ENCODE results near the gene MRRF.

The MRRF gene

GRCh38 chr9:122370303-122370702 is 105.6 kb downstream of the MRRF start:
- no peak for TF ChIP-seq CTCF (conservative IDR thresholded peaks at IDR 0.05; ENCODE audit: control insufficient read depth, insufficient read depth, low read depth, low read length)
- DNase-seq (ENCODE audit: low read depth), result no peak
- peak overlapping the region; percentile 73 for H3K4me3 ChIP-seq (ENCODE audit: control insufficient read depth, low read depth, low read length)

- TF ChIP-seq CTCF (conservative IDR thresholded peaks at IDR 0.05; ENCODE audit: control insufficient read depth, insufficient read depth, low read depth, low read length), result no peak
- peak within 1 kb of the TSS; percentile 73 for H3K4me3 ChIP-seq (ENCODE audit: control insufficient read depth, low read depth, low read length)
- DNase-seq (ENCODE audit: low read depth), result no peak
These were observed 106.4 kb downstream of the MRRF start, which contains the start of gene PTGS1 for GRCh38 chr9:122370869-122371755. PTGS1 (plus strand) TSS chr9:122371024; CDS start chr9:122371085, 61 bp downstream.

- H3K4me3 ChIP-seq (ENCODE audit: control insufficient read depth, low read depth, low read length), result peak overlapping the region; percentile 73
- DNase-seq (ENCODE audit: low read depth), result no peak
- TF ChIP-seq CTCF (conservative IDR thresholded peaks at IDR 0.05; ENCODE audit: control insufficient read depth, insufficient read depth, low read depth, low read length), result no peak
These were observed 107.2 kb downstream of the MRRF start for GRCh38 chr9:122371846-122372245.

- no peak for DNase-seq (ENCODE audit: low read depth)
- no peak for TF ChIP-seq CTCF (conservative IDR thresholded peaks at IDR 0.05; ENCODE audit: control insufficient read depth, insufficient read depth, low read depth, low read length)
- H3K4me3 ChIP-seq (ENCODE audit: control insufficient read depth, low read depth, low read length), result no peak overlapping the region
These were observed 108.5 kb downstream of the MRRF start for GRCh38 chr9:122372856-122373845.

GRCh38 chr9:122374885-122375420 is 110.3 kb downstream of the MRRF start:
- DNase-seq (ENCODE audit: low read depth), result peak; percentile 74
- H3K4me3 ChIP-seq (ENCODE audit: control insufficient read depth, low read depth, low read length), result peak overlapping the region; percentile 1
- TF ChIP-seq CTCF (conservative IDR thresholded peaks at IDR 0.05; ENCODE audit: control insufficient read depth, insufficient read depth, low read depth, low read length), result no peak

GRCh38 chr9:122376796-122377195 is 112.1 kb downstream of the MRRF start:
- TF ChIP-seq CTCF (conservative IDR thresholded peaks at IDR 0.05; ENCODE audit: control insufficient read depth, insufficient read depth, low read depth, low read length), result no peak
- no peak for DNase-seq (ENCODE audit: low read depth)
- H3K4me3 ChIP-seq (ENCODE audit: control insufficient read depth, low read depth, low read length), result no peak overlapping the region

Data from fibroblast of mammary gland (primary cell).